Lower leg skin (tissue), 3 donors: ENCODE data around the gene CADM4.

Experiments
- POLR2A ChIP-seq, 2 donors: fragments of 450-650 bp; IDR thresholded peaks; one replicate each; pipeline ENCODE4 v1.6.1; 2016 to 2017; ENCODE audit warnings: antibody characterized with exemption in 2 of 2, mild to moderate bottlenecking in 1 of 2, moderate library complexity in 1 of 2
- TF ChIP-seq, protein P1 (sequence below), 3 donors: fragments of 450-650 bp; IDR thresholded peaks; one replicate each; pipeline ENCODE4 v1.5.1; 2016; ENCODE audit warnings: antibody characterized with exemption in 3 of 3, mild to moderate bottlenecking in 3 of 3, moderate library complexity in 2 of 3

DNA sequence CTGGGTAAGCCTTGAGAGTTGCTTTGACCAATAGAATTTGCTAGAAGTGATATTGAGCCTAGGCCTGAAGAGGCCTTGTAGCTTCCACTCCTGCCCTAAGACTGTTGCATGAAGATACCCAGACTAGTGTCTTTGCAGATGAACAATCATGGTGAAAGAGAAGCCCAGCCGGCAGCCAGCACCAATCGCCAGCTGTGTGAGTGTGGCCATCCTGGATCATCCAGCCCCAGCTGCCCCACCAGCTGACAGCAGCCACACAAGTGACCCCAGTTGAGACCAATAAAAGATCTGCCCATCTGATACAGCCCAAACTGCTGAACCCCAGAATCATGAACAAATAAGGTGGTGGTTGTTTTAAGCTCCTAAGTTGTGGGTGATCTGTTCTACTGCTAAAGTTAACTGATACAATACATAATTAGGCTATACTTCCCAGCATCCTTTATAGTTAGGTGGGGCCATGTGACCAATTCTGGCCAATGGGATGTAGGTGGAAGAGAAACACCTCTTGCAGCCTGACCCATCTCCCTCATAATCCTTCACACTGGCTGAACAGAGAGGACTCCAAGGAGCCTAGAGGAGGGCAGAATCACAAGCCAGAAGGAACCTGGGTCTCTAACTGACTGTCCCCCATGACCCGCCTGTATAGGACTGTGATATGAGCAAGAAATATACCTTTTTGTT is 10.9 kb downstream of the CADM4 start:
- TF ChIP-seq, protein P1, sequence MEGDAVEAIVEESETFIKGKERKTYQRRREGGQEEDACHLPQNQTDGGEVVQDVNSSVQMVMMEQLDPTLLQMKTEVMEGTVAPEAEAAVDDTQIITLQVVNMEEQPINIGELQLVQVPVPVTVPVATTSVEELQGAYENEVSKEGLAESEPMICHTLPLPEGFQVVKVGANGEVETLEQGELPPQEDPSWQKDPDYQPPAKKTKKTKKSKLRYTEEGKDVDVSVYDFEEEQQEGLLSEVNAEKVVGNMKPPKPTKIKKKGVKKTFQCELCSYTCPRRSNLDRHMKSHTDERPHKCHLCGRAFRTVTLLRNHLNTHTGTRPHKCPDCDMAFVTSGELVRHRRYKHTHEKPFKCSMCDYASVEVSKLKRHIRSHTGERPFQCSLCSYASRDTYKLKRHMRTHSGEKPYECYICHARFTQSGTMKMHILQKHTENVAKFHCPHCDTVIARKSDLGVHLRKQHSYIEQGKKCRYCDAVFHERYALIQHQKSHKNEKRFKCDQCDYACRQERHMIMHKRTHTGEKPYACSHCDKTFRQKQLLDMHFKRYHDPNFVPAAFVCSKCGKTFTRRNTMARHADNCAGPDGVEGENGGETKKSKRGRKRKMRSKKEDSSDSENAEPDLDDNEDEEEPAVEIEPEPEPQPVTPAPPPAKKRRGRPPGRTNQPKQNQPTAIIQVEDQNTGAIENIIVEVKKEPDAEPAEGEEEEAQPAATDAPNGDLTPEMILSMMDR (IDR thresholded peaks at IDR 0.05) = no peak
- TF ChIP-seq POLR2A (IDR thresholded peaks at IDR 0.05) = no peak
